ENCODE results near the gene EFL1. TPM values are rescaled to one million over a fixed set of nuclear protein-coding genes. Genes with fewer than 3 reads are reported as not detected.

Gene EFL1
- polyA plus RNA-seq, 1 donor (not counting 4 experiments of a cell fraction or from before 2014, with no cell fraction given): 32.0 TPM

DNA sequence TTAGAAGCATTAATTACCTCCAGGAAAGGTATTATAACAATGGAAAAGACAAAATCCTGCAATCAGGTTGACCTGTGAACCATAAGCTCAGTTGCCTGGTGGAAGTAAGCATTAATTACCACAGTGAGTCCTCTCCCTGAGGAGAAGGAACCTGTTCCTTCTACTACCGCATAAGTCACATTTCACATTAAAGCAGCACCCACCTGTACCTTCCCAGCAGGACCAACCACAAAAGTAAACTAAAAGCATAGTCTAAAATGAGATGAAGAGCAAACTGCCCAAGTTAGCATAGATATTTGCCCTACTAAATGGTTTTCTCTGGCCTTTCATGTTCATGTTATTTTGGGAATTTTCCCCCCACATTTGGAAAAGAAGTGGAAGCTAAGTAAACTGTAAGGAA, 78.2 kb downstream of the EFL1 start:
- Histone ChIP-seq H3K27ac (ENCODE audit: control insufficient read depth, insufficient read depth, low read length) (no peak overlapping the region), H3K9ac (ENCODE audit: control insufficient read depth, extremely low read depth, insufficient read depth, low read length) (no peak overlapping the region), H2AFZ (ENCODE audit: control insufficient read depth, low read length) (no peak overlapping the region), H3K4me2 (ENCODE audit: control insufficient read depth, extremely low read depth, insufficient read depth, low read depth, low read length) (no peak overlapping the region), H3K9me1 (ENCODE audit: control insufficient read depth, extremely low read depth, insufficient read depth, low read length) (no peaks in the 10 kb centered on the region), H3K79me2 (ENCODE audit: control insufficient read depth, insufficient read depth, low read length) (no peaks in the 10 kb centered on the region), H3K9me3 (ENCODE audit: control insufficient read depth, low read depth, low read length) (no peaks in the 10 kb centered on the region), H3K4me1 (ENCODE audit: control insufficient read depth, extremely low read depth, insufficient read depth, low read length) (no peaks in the 10 kb centered on the region), H3K27me3 (ENCODE audit: control insufficient read depth, extremely low read depth, insufficient read depth, low read length) (no peaks in the 10 kb centered on the region), H3K36me3 (ENCODE audit: control insufficient read depth in 2 of 2, extremely low read depth in 1 of 2, insufficient read depth in 2 of 2, low read length in 2 of 2) (peaks cover 0 to 3% of the 10 kb centered on the region in 2 experiments), H3K4me3 (ENCODE audit: control insufficient read depth in 2 of 3, extremely low read depth in 1 of 3, insufficient read depth in 2 of 3, low read depth in 1 of 3, low read length in 3 of 3) (no peak overlapping the region), H4K20me1 (ENCODE audit: control insufficient read depth, extremely low read depth, insufficient read depth, low read length) (no peaks in the 10 kb centered on the region)
- dilution Hi-C loops (cut with MboI; ENCODE audit: extremely low pct_ligation_motif_present, low sequenced_read_pairs): no loop called here
- TF ChIP-seq EZH2 (IDR thresholded peaks at IDR 0.05; ENCODE audit: low read length): no peak
- TF ChIP-seq, protein P1, sequence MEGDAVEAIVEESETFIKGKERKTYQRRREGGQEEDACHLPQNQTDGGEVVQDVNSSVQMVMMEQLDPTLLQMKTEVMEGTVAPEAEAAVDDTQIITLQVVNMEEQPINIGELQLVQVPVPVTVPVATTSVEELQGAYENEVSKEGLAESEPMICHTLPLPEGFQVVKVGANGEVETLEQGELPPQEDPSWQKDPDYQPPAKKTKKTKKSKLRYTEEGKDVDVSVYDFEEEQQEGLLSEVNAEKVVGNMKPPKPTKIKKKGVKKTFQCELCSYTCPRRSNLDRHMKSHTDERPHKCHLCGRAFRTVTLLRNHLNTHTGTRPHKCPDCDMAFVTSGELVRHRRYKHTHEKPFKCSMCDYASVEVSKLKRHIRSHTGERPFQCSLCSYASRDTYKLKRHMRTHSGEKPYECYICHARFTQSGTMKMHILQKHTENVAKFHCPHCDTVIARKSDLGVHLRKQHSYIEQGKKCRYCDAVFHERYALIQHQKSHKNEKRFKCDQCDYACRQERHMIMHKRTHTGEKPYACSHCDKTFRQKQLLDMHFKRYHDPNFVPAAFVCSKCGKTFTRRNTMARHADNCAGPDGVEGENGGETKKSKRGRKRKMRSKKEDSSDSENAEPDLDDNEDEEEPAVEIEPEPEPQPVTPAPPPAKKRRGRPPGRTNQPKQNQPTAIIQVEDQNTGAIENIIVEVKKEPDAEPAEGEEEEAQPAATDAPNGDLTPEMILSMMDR (optimal IDR thresholded peaks at IDR 0.05 in 1 of 3, IDR thresholded peaks at IDR 0.05 in 1 of 3, conservative IDR thresholded peaks at IDR 0.05 in 1 of 3; ENCODE audit: extremely low read depth in 1 of 3, insufficient read depth in 2 of 3, low read length in 3 of 3): no peak
- no peak for DNase-seq (ENCODE audit: low read depth, low spot score)
- FAIRE-seq: no peak

DNA sequence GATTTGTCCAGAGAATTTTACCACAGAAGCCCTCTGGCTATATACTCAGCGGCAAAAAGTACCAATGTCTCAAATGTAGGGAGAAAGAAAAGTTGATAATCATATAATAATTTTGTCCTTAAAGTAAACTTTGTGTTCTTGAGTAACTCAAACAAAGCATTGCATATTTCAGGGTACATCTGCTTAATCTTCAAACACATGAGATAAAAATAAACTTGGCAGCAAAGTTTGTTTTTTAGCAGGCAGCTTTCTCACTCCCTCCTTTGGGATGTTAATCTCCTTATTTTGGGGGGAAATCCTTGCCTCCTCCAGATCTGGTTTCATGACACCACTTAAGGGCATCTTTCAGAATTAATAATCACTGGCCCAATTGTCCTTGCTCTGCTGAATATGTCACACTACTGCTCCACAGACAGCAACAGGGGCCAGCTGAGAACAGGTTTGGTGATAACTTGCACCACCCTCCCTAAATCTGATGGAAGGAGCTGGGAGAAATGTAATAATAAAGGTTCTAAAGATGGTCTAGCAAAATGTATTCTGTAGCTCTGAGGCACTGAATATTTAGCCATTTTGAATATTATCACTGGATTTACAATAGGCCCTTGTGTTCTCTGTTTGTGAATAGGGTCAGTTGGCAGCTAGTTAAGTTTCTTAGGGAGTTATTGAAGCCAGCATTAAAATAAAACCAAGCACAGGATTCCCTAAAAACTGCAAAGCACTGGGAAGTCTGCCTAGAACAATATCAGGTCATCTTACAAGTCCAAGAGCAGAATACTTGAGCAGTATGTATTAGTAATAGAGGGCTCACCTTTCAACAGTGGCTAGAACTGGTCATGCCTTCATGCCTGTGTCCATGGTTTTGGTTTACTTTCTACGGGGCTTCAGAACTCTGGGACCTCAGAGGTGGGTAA, 79.2 kb downstream of the EFL1 start:
- dilution Hi-C loops (cut with MboI; ENCODE audit: extremely low pct_ligation_motif_present, low sequenced_read_pairs): no loop called here
- no peaks in the 10 kb centered on the region for H3K79me2 ChIP-seq (ENCODE audit: control insufficient read depth, insufficient read depth, low read length)
- TF ChIP-seq, protein P1 (optimal IDR thresholded peaks at IDR 0.05 in 1 of 3, IDR thresholded peaks at IDR 0.05 in 1 of 3, conservative IDR thresholded peaks at IDR 0.05 in 1 of 3; ENCODE audit: extremely low read depth in 1 of 3, insufficient read depth in 2 of 3, low read length in 3 of 3): no peak
- no peak for TF ChIP-seq EZH2 (IDR thresholded peaks at IDR 0.05; ENCODE audit: low read length)
- no peaks in the 10 kb centered on the region for H3K36me3 ChIP-seq (ENCODE audit: control insufficient read depth in 2 of 2, extremely low read depth in 1 of 2, insufficient read depth in 2 of 2, low read length in 2 of 2)
- no peak for FAIRE-seq
- H4K20me1 ChIP-seq (ENCODE audit: control insufficient read depth, extremely low read depth, insufficient read depth, low read length): no peaks in the 10 kb centered on the region
- no peaks in the 10 kb centered on the region for H3K27me3 ChIP-seq (ENCODE audit: control insufficient read depth, extremely low read depth, insufficient read depth, low read length)
- peaks cover 1% of the 10 kb centered on the region for H3K4me1 ChIP-seq (ENCODE audit: control insufficient read depth, extremely low read depth, insufficient read depth, low read length)
- H3K27ac ChIP-seq (ENCODE audit: control insufficient read depth, insufficient read depth, low read length): no peak overlapping the region
- no peak overlapping the region for H3K9ac ChIP-seq (ENCODE audit: control insufficient read depth, extremely low read depth, insufficient read depth, low read length)
- no peak overlapping the region for H3K4me3 ChIP-seq (ENCODE audit: control insufficient read depth in 2 of 3, extremely low read depth in 1 of 3, insufficient read depth in 2 of 3, low read depth in 1 of 3, low read length in 3 of 3)
- no peak overlapping the region for H3K4me2 ChIP-seq (ENCODE audit: control insufficient read depth, extremely low read depth, insufficient read depth, low read depth, low read length)
- H3K9me3 ChIP-seq (ENCODE audit: control insufficient read depth, low read depth, low read length): no peaks in the 10 kb centered on the region
- no peaks in the 10 kb centered on the region for H3K9me1 ChIP-seq (ENCODE audit: control insufficient read depth, extremely low read depth, insufficient read depth, low read length)
- H2AFZ ChIP-seq (ENCODE audit: control insufficient read depth, low read length): no peak overlapping the region
- DNase-seq (ENCODE audit: low read depth, low spot score): no peak
